HG03103 (cell line): Measurements from ENCODE around the gene RPL28.

Experiments
- ATAC-seq: cut with Tn5 transposase; IDR thresholded peaks from one replicate; pipeline ENCODE4 v1.9.1; 2021; ENCODE audit warnings: low read depth; ENCODE audit not compliant: unreplicated experiment

RPL28 gene

GRCh38 chr19:55370305-55370988, 15.3 kb upstream of the RPL28 start, which contains the start of gene IL11:
TSS of gene IL11 (minus strand) at chr19:55370463. CDS start at chr19:55370310, 153 bp downstream.
- no peak for ATAC-seq

GRCh38 chr19:55372316-55373081, 13.2 kb upstream of the RPL28 start:
- no peak for ATAC-seq

GRCh38 chr19:55373306-55373992, 12.3 kb upstream of the RPL28 start:
- ATAC-seq, result no peak

- ATAC-seq, result no peak
Measured at GRCh38 chr19:55373993-55374757, 11.6 kb upstream of the RPL28 start.

GRCh38 chr19:55376241-55376933, 9.3 kb upstream of the RPL28 start, which contains the start of gene TMEM190:
TSS of gene TMEM190 (plus strand) at chr19:55376826. CDS start at chr19:55376854, 28 bp downstream.
- no peak for ATAC-seq

GRCh38 chr19:55377356-55378131, 8.2 kb upstream of the RPL28 start:
- no peak for ATAC-seq

- ATAC-seq, result no peak
Measured at GRCh38 chr19:55379174-55379573, 6.6 kb upstream of the RPL28 start.

- no peak for ATAC-seq
Measured at GRCh38 chr19:55382013-55382412, 3.7 kb upstream of the RPL28 start.

GRCh38 chr19:55382522-55383054, 3.1 kb upstream of the RPL28 start:
- no peak for ATAC-seq

GRCh38 chr19:55383279-55384130, 2.2 kb upstream of the RPL28 start:
- no peak for ATAC-seq

GRCh38 chr19:55384131-55384919, 1.4 kb upstream of the RPL28 start, which contains the start of gene TMEM238:
TSS of gene TMEM238 (minus strand) at chr19:55384292. CDS start at chr19:55384259, 33 bp downstream.
- no peak for ATAC-seq

- ATAC-seq, result peak; percentile 45
Measured at GRCh38 chr19:55384920-55385723, 610 bp upstream of the RPL28 start.

- no peak for ATAC-seq
Measured at GRCh38 chr19:55386493-55386971, 800 bp downstream of the RPL28 start.

- no peak for ATAC-seq
Measured at GRCh38 chr19:55387736-55388497, 2.2 kb downstream of the RPL28 start.
